ENCODE data around the gene RPUSD1.
"Not testable (repeated sequence)": the region's sequence is repeated elsewhere in the genome, so short reads cannot be mapped to it uniquely, and the experiment has no call there.

The RPUSD1 gene

DNA sequence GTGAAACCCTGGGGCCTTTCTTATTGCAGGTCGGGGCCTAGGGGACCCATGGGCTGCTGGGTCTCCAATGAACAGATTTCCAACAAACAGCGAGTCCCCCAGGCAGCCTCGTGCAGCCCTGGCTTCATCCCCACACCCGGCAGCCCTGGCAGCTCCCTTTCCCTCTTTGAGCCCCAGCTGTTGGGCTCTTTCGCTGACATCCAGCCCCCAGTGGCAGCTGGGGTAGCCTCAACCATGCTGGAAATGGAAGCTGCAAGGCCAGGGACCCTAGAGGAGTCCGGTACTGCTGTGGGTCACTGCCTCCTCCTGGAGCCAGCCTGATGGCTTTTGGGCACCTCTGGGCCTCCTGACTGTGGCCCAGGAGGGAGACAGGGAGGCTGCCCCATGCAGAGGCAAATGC is 5.9 kb downstream of the RPUSD1 start:
- no peak for DNase-seq

DNA sequence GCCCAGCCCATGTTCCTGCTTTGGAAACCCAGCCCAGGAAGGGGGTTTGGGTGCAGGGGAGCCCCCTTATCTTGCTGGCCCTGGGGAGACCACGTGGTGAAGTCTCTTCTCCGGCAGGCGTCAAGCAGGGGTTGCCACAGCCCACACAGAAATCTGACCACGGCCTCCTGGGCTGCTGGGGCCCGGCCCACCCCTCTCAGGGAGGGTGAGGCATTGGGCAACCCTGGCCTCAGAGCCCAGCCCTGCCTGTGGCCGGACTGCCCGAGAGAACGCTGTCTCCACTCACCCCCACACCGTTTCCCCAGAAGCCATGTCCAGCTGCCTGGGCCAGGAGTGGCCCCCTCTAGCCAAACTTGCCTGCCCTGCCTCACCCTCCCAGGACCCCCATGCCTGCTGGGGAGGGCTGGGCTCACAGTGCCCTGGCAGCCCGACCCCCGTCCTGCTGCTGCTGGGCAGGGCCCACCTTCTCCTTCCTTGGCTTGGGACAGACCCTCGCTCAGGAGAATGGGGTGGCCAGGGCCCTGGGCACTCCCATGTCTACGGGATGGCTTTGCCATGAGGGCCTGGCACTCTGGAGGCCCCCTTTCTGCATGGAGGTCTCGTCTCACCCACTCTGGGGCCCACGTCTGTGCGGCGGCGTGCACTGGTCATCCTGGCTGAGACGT is 6.7 kb downstream of the RPUSD1 start:
- DNase-seq, result no peak

GRCh38 chr16:780296-780695 is 7.9 kb downstream of the RPUSD1 start:
- DNase-seq, result no peak

- DNase-seq, result no peak
Measured at GRCh38 chr16:779561-779960, 8.6 kb downstream of the RPUSD1 start.

- DNase-seq, result no peak
Measured at GRCh38 chr16:778909-779527, 9.2 kb downstream of the RPUSD1 start.

DNA sequence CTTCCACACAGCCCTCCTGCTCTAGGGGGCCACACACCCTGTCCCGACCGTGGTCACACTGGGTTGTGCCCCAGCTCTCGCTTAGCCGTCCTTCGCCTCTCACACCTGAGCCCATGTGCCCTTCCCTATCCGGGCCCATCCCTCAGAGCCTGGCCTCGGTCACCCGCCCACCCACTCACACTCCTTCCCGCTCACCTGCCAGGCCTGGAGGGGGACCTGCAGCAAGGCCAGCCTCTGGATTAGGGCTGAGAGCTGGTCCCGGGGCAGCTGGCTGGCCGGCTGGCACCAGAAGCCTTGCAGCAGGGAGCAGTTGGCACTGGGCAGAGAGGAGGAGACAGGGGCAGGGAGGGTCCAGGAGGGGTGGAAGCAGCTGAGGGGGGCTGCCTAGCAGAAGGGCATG is 9.7 kb downstream of the RPUSD1 start:
- no peak for DNase-seq

- no peak for DNase-seq
Measured at GRCh38 chr16:777826-778225, 10.4 kb downstream of the RPUSD1 start.

- DNase-seq, result no peak
Measured at GRCh38 chr16:776824-777223, 11.4 kb downstream of the RPUSD1 start.

DNA sequence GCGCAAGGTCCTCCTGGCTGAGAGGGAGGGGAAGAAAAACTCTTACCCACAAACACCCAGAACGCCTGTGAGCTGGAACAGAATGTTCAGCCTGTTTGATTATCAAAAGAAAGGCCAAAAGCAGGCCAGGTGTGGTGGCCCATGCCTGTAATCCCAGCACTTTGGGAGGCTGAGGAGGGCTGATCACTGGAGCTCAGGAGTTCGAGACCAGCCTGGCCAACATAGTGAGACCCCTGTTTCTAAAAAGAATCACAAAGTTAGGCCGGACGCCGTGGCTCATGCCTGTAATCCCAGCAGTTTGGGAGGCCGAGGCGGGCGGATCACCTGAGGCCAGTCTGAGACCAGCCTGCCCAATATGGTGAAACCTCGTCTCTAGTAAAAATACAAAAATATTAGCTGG is 11.9 kb downstream of the RPUSD1 start:
- not testable (repeated sequence) for DNase-seq

- DNase-seq, result no peak
Measured at GRCh38 chr16:775236-775796, 12.9 kb downstream of the RPUSD1 start.

GRCh38 chr16:774086-775001 is 13.8 kb downstream of the RPUSD1 start:
- no peak for DNase-seq

GRCh38 chr16:772959-773358 is 15.2 kb downstream of the RPUSD1 start:
- DNase-seq, result no peak

- no peak for DNase-seq
Measured at GRCh38 chr16:770411-770810, 17.8 kb downstream of the RPUSD1 start.

DNA sequence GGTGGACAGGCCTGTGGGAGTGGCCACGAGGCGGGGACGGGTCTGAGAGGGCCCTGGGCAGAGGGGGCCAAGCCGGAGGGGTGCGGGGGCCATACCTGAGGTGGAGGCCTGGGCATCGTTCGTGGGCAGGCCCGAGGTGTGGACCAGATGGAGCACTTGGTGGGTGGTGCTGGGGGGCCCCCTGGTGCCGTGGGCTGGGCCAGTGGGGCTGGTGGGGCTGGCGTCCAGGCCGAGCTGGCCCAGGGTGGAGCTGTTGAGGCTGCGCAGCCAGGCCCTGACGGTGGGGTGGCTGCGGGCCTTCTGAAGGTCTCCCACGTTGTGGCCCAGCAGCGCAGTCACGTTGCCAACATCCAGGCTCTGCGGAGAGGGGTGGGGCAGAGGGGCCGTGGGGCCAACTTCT is 18.2 kb downstream of the RPUSD1 start:
- DNase-seq, result no peak

DNA sequence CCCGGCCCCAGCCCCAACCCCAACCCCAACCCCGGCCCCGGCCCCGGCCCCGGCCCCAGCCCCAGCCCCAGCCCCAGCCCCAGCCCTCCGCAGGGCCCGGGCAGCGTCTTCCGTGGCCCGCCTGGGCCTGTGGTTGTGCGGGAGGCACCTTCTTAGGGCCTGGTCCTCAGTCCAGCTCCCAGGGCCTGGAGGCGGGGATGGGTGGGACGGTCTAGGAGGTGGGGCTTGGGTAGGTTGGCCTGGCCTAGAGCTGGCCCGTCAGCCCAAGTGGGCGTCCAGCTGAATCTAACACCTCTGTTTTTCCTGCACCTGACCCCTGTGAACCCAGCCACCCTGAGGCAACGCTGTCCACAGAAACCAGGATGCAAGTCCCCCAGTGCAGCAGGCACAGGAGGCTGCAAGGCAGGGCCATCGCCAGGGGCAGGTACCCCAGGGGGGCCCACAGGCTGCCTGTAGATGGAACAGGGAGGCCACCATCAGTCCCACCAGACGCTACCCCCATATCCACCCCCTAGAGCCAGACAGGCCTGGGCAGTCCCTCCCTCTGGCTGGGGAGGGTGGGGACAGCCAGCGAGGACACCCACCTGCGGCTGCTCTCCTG is 18.9 kb downstream of the RPUSD1 start:
- no peak for DNase-seq

DNA sequence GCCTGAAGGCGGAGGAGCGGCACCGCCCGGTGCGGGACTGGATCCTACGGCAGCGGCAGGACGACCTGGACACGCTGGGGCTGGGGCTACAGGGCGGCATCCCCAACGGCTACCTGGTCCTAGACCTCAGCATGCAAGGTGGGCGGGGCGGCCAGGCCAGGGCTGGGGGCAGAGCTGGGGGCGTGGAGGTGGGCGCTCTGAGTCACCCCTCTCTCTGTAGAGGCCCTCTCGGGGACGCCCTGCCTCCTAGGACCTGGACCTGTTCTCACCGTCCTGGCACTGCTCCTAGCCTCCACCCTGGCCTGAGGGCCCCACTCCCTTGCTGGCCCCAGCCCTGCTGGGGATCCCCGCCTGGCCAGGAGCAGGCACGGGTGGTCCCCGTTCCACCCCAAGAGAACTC is 19.8 kb downstream of the RPUSD1 start:
- no peak for DNase-seq

GRCh38 chr16:767743-768235 is 20.4 kb downstream of the RPUSD1 start:
- no peak for DNase-seq

DNA sequence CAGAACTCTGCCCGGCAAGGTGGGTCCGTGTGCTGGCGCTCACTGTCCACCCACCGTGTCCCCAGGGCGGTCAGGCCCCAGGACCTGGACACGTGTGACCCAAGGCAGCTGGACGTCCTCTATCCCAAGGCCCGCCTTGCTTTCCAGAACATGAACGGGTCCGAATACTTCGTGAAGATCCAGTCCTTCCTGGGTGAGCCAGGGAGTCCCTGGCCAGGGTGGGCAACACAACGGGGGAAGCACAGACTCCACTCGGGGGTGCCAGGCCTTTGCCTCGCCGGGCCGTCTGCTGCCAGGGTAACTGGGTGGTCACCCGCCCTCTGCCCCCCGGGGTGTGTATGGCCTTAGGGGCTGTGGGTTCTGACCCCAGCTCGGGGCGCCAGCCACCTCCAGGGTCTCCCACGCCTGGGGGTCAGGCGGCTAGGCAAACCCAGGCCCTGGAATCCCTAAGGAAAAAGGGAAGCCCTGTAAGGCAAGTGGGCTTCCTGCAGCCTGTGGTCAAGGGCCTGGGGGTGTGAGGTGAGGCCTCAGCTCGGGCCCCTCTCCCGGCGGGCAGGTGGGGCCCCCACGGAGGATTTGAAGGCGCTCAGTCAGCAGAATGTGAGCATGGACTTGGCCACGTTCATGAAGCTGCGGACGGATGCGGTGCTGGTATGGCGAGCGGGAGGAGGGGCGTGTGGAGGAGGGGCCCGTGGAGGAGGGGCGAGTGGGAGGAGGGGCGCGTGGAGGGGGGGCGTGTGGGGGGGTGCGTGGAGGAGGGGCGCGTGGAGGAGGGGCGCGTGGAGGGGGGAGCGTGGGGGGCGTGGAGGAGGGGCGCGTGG is 21.2 kb downstream of the RPUSD1 start:
- DNase-seq, result no peak

GRCh38 chr16:766008-766819 is 22.0 kb downstream of the RPUSD1 start:
- no peak for DNase-seq

DNA sequence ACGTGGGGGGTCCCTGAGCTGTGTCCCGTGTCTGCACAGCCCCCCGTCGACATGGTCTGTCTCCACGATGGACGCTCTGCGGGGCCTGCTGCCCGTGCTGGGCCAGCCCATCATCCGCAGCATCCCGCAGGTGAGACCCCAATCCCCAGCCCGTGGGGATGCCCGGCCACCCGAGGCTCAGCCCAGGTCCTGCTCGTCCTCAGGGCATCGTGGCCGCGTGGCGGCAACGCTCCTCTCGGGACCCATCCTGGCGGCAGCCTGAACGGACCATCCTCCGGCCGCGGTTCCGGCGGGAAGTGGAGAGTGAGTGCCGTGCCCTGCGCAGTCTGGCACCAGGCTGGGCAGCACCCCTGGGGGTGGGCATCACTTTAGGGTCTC is 22.7 kb downstream of the RPUSD1 start:
- DNase-seq, result no peak

DNA sequence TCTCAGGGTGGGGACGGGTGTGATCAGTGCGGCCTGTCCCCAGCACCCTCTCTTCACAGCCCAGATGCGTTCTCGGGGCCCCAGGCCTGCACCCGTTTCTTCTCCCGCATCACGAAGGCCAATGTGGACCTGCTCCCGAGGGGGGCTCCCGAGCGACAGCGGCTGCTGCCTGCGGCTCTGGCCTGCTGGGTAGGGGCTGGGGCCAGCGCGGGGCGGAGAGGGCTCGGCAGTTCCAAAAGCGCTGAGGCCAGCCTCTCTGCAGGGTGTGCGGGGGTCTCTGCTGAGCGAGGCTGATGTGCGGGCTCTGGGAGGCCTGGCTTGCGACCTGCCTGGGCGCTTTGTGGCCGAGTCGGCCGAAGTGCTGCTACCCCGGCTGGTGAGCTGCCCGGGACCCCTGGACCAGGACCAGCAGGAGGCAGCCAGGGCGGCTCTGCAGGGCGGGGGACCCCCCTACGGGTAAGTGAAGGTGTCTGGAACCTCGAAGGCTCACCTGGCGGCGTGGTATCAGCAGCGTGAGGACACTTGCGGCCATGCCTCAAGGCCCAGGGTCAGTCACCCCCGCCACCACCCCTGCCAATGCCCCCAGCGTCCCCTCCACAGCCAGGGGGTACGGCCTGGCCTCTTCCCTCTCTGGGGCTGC is 23.2 kb downstream of the RPUSD1 start:
- no peak for DNase-seq
